CD14-positive monocyte (primary cell): ENCODE data around the gene KCNAB1. TPM values are rescaled to one million over a fixed set of nuclear protein-coding genes. Genes with fewer than 3 reads are reported as not detected.

ENCODE experiments used
- DNase-seq, 3 donors: peaks; one replicate each; pipeline ENCODE4 v3.0.0-alpha.2; 2011 to 2022
- H2AFZ ChIP-seq: 2 replicates; pipeline ENCODE4 v1.6.0; 2012; ENCODE audit warnings: mild to moderate bottlenecking, low read depth, low read length, inconsistent platforms; ENCODE audit not compliant: insufficient read depth, poor library complexity, severe bottlenecking
- H3K27ac ChIP-seq, 2 donors: 1 replicate in 1 of 2; 2 replicates in 1 of 2; pipeline ENCODE4 v1.5.1; 2012 to 2013; ENCODE audit warnings: low read length in 2 of 2, control low read depth in 1 of 2, inconsistent platforms in 1 of 2, low read depth in 1 of 2, mild to moderate bottlenecking in 1 of 2
- H3K27me3 ChIP-seq, 2 donors: one replicate each; pipeline versions ENCODE4 v1.6.0 to v1.6.1; 2011 to 2013; ENCODE audit warnings: low read length in 2 of 2; ENCODE audit not compliant: control insufficient read depth in 2 of 2, insufficient read depth in 2 of 2
- H3K36me3 ChIP-seq, 2 donors: replicated peaks in 1 of 2; 1 replicate in 1 of 2; 2 replicates in 1 of 2; pipeline versions ENCODE4 v1.5.1 to v1.6.1; 2012 to 2013; ENCODE audit warnings: low read length in 2 of 2, control low read depth in 1 of 2, inconsistent platforms in 1 of 2, mild to moderate bottlenecking in 1 of 2; ENCODE audit not compliant: insufficient read depth in 2 of 2, control insufficient read depth in 1 of 2
- H3K4me1 ChIP-seq, 2 donors: 1 replicate in 1 of 2; 2 replicates in 1 of 2; pipeline versions ENCODE4 v1.5.1 to v1.6.1; 2012 to 2013; ENCODE audit warnings: low read length in 2 of 2, control low read depth in 1 of 2, inconsistent platforms in 1 of 2, mild to moderate bottlenecking in 1 of 2, moderate library complexity in 1 of 2; ENCODE audit not compliant: insufficient read depth in 2 of 2, control insufficient read depth in 1 of 2
- H3K4me2 ChIP-seq: replicated peaks from 2 replicates; pipeline ENCODE3; 2012; ENCODE audit warnings: low read length, moderate library complexity, mild to moderate bottlenecking; ENCODE audit not compliant: poor library complexity, severe bottlenecking; ENCODE audit errors: extremely low read depth
- H3K4me3 ChIP-seq, 3 experiments: fragments of 200-600 bp in 1 of 3; sonication (generic) in 1 of 3; replicated peaks in 1 of 3; 1 replicate in 2 of 3; 2 replicates in 1 of 3; pipeline ENCODE4 v1.5.1; 2011 to 2013; ENCODE audit warnings: low read length in 3 of 3, mild to moderate bottlenecking in 3 of 3, control low read depth in 2 of 3, low read depth in 2 of 3, inconsistent platforms in 1 of 3, moderate library complexity in 1 of 3
- H3K79me2 ChIP-seq: 2 replicates; pipeline ENCODE4 v1.6.0; 2012; ENCODE audit warnings: mild to moderate bottlenecking, control low read depth, inconsistent platforms, low read length, moderate library complexity; ENCODE audit not compliant: insufficient read depth
- H3K9ac ChIP-seq: 2 replicates; pipeline ENCODE4 v1.6.0; 2017; ENCODE audit warnings: low read length, mild to moderate bottlenecking; ENCODE audit not compliant: insufficient read depth, poor library complexity, severe bottlenecking
- H3K9me3 ChIP-seq, 2 donors: replicated peaks in 1 of 2; 1 replicate in 1 of 2; 2 replicates in 1 of 2; pipeline versions ENCODE4 v1.5.1 to v1.6.1; 2012 to 2013; ENCODE audit warnings: low read length in 2 of 2, control low read depth in 1 of 2; ENCODE audit not compliant: control insufficient read depth in 1 of 2, insufficient read depth in 1 of 2
- H4K20me1 ChIP-seq: 2 replicates; pipeline ENCODE4 v1.6.0; 2012; ENCODE audit warnings: mild to moderate bottlenecking, low read length, control low read depth, moderate library complexity; ENCODE audit not compliant: insufficient read depth
- H3K27ac Mint-ChIP-seq, 7 donors: one replicate each; pipeline ENCODE4 v1.8.0; 2020; ENCODE audit warnings: mild to moderate bottlenecking in 7 of 7, mixed read lengths in 7 of 7, moderate library complexity in 6 of 7, inconsistent platforms in 2 of 7
- H3K27me3 Mint-ChIP-seq, 3 donors: one replicate each; pipeline ENCODE4 v1.8.0; 2021 to 2022; ENCODE audit warnings: low read depth in 3 of 3, mild to moderate bottlenecking in 3 of 3, mixed read lengths in 3 of 3, moderate library complexity in 3 of 3, inconsistent platforms in 1 of 3
- H3K36me3 Mint-ChIP-seq, 2 donors: one replicate each; pipeline ENCODE4 v1.8.0; 2020; ENCODE audit warnings: mixed read lengths in 2 of 2, inconsistent platforms in 1 of 2, mild to moderate bottlenecking in 1 of 2
- H3K4me1 Mint-ChIP-seq: one replicate; pipeline ENCODE4 v1.8.0; 2020; ENCODE audit warnings: mild to moderate bottlenecking, mixed read lengths
- H3K4me3 Mint-ChIP-seq, 2 donors: one replicate each; pipeline ENCODE4 v1.8.0; 2020; ENCODE audit warnings: mild to moderate bottlenecking in 2 of 2, mixed read lengths in 2 of 2, moderate library complexity in 1 of 2
- H3K9me3 Mint-ChIP-seq, 7 donors: one replicate each; pipeline ENCODE4 v1.8.0; 2020 to 2022; ENCODE audit warnings: mixed read lengths in 7 of 7, mild to moderate bottlenecking in 6 of 7, moderate library complexity in 6 of 7, inconsistent platforms in 2 of 7
- CTCF ChIP-seq: fragments of 200-600 bp; IDR thresholded peaks from one replicate; pipeline ENCODE4 v1.8.0; 2022; ENCODE audit warnings: antibody characterized with exemption, mild to moderate bottlenecking
- WGBS: methylation state at CpG from one replicate; pipeline ENCODE4 v1.1.5; 2013; ENCODE audit warnings: missing lambda C conversion rate; ENCODE audit not compliant: insufficient coverage; 5-methylcytosine and 5-hydroxymethylcytosine counted together
- intact Hi-C, 2 donors: fragments of 100-400 bp; cut with micrococcal nuclease; formaldehyde crosslinking; loops; one replicate each; pipeline versions ENCODE4 v1.15.0 to v1.15.1; 2023
- polyA plus RNA-seq, 3 donors: library from polyadenylated mRNA; depleted of rRNA in 1 of 3; unstranded in 2 of 3; stranded (reverse) in 1 of 3; fragments of 300-500 nt in 2 of 3; fragments of >200 nt in 1 of 3; fragmentation: Illumina TruSeq in 2 of 3; gene quantifications; 1 replicate in 2 of 3; 2 replicates in 1 of 3; pipeline ENCODE4 v1.2.3, GENCODE V29; 2012 to 2021

The KCNAB1 gene
- polyA plus RNA-seq, 3 donors = 0.08 to 0.14 TPM; not detected in 1

GRCh38 chr3:156143136-156143535 lies 22.8 kb downstream of the KCNAB1 start:
- TF ChIP-seq CTCF = no peak
- 97% methylated on average over 8 of the region's 8 CpGs for WGBS
- H3K4me1 ChIP-seq = no peaks in the 10 kb centered on the region

GRCh38 chr3:156144060-156144459 lies 23.7 kb downstream of the KCNAB1 start:
- H3K27ac ChIP-seq = no peak overlapping the region
- no peaks in the 10 kb centered on the region for H3K79me2 ChIP-seq
- no peak overlapping the region for H3K9ac ChIP-seq
- H2AFZ ChIP-seq = no peak overlapping the region
- H3K36me3 ChIP-seq = no peaks in the 10 kb centered on the region
- H3K27me3 ChIP-seq = peaks cover 0 to 2% of the 10 kb centered on the region in 2 donors
- no peak for DNase-seq
- no peak for TF ChIP-seq CTCF
- H3K9me3 ChIP-seq = no peaks in the 10 kb centered on the region
- no peaks in the 10 kb centered on the region for H4K20me1 ChIP-seq
- no peak overlapping the region for H3K4me3 Mint-ChIP-seq
- no peak overlapping the region for H3K27ac Mint-ChIP-seq
- no peaks in the 10 kb centered on the region for H3K9me3 Mint-ChIP-seq
- no peak overlapping the region for H3K4me2 ChIP-seq
- peaks cover 2 to 15% (median 9%) of the 10 kb centered on the region in 3 donors for H3K27me3 Mint-ChIP-seq
- peaks cover 4% of the 10 kb centered on the region for H3K4me1 Mint-ChIP-seq
- intact Hi-C loops = no loop called here
- H3K4me3 ChIP-seq = no peak overlapping the region
- H3K36me3 Mint-ChIP-seq = no peaks in the 10 kb centered on the region
- no CpG with 5 or more reads among the region's 2 CpGs for WGBS
- H3K4me1 ChIP-seq = peaks cover 4 to 5% of the 10 kb centered on the region in 2 donors

More at GRCh38 chr3:156143136-156143535, 22.8 kb downstream of the KCNAB1 start:
- Mint-ChIP-seq H3K27me3 (peaks cover 0 to 13% (median 6%) of the 10 kb centered on the region in 3 donors), H3K36me3 (no peaks in the 10 kb centered on the region), H3K4me1 (no peaks in the 10 kb centered on the region), H3K27ac (no peak overlapping the region), H3K4me3 (no peak overlapping the region), H3K9me3 (no peaks in the 10 kb centered on the region)
- Histone ChIP-seq H4K20me1 (no peaks in the 10 kb centered on the region), H3K4me2 (no peak overlapping the region), H3K79me2 (no peaks in the 10 kb centered on the region), H3K27me3 (peaks cover 0 to 2% of the 10 kb centered on the region in 2 donors), H3K27ac (no peak overlapping the region), H3K36me3 (no peaks in the 10 kb centered on the region), H3K4me3 (no peak overlapping the region), H3K9me3 (no peaks in the 10 kb centered on the region), H3K9ac (no peak overlapping the region), H2AFZ (no peak overlapping the region)
- DNase-seq = no peak
- intact Hi-C loops = no loop called here
